NCI-H1436 treated with DMSO at 0.1 percent for 48 hours (cell line): Measurements from ENCODE around the gene QRICH2.
A peak's percentile ranks its signal among the peaks of the same experiment; 100 is the strongest.
"Not testable (repeated sequence)": the region's sequence is repeated elsewhere in the genome, so short reads cannot be mapped to it uniquely, and the experiment has no call there.

Experiments
- DNase-seq: peaks from one replicate; lab custom pipeline; 2025; lab: John Stamatoyannopoulos, UW

QRICH2 gene, protein sequence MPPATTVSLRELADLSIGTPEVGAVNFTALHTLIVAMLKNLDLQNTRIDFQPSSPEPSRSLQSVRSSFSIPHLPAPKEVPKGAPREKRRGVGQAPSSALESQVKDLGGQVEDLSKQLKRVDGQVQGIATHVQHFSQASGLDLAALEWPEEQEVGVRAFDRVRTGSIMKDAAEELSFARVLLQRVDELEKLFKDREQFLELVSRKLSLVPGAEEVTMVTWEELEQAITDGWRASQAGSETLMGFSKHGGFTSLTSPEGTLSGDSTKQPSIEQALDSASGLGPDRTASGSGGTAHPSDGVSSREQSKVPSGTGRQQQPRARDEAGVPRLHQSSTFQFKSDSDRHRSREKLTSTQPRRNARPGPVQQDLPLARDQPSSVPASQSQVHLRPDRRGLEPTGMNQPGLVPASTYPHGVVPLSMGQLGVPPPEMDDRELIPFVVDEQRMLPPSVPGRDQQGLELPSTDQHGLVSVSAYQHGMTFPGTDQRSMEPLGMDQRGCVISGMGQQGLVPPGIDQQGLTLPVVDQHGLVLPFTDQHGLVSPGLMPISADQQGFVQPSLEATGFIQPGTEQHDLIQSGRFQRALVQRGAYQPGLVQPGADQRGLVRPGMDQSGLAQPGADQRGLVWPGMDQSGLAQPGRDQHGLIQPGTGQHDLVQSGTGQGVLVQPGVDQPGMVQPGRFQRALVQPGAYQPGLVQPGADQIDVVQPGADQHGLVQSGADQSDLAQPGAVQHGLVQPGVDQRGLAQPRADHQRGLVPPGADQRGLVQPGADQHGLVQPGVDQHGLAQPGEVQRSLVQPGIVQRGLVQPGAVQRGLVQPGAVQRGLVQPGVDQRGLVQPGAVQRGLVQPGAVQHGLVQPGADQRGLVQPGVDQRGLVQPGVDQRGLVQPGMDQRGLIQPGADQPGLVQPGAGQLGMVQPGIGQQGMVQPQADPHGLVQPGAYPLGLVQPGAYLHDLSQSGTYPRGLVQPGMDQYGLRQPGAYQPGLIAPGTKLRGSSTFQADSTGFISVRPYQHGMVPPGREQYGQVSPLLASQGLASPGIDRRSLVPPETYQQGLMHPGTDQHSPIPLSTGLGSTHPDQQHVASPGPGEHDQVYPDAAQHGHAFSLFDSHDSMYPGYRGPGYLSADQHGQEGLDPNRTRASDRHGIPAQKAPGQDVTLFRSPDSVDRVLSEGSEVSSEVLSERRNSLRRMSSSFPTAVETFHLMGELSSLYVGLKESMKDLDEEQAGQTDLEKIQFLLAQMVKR (N-terminal part only)

DNA sequence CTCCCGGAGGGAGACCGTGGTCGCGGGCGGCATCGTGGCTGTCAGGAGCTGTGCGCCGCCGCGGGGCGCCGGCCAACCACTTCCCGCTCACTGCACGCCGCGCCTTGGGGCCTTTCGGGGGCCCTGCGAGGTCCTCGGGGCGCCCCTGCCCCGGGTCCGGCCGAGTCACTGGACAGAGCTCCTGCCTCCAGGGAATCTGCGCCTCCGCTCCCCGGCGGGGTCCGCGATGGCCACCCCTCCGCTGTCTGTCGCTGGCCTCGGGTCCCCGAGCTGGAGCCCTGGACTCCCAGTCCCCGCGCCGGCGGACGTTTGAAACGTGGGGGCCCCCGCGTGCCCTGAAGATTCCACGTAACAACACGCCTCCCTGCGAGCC is at the start of gene QRICH2:
QRICH2 (minus strand) TSS at position 311 of the 373 bp plus-strand sequence; CDS start at position 33, 278 bp downstream.
- DNase-seq, result no peak

DNA sequence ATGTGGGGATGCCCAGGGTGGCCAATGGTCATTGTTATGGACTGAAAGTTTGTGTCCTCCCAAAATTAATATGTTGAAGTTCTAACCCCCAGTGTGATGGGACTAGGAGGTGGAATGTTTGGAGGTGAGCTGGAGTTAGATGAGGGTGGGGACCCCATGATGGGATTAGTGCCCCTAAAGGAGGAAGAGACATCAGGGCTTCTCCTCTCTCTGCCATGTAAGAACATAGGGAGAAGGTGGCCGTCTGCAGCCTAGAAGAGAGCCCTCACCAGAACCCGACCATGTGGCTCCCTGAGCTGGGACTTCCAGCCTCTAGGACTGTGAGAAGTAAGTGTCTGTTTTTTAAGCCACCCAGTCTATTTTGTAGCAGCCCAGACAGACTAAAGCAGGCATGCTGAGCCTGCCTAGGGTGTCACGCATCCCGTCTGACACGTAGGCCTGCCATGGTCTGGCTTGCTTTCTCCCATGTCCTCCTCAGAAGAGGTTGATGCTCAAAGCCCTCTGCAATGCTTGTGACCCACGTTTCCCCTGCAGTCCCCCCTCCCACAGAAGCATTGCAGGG is 49.6 kb upstream of the QRICH2 start:
- no peak for DNase-seq

GRCh38 chr17:76356803-76357456 is 48.9 kb upstream of the QRICH2 start:
- no peak for DNase-seq

DNA sequence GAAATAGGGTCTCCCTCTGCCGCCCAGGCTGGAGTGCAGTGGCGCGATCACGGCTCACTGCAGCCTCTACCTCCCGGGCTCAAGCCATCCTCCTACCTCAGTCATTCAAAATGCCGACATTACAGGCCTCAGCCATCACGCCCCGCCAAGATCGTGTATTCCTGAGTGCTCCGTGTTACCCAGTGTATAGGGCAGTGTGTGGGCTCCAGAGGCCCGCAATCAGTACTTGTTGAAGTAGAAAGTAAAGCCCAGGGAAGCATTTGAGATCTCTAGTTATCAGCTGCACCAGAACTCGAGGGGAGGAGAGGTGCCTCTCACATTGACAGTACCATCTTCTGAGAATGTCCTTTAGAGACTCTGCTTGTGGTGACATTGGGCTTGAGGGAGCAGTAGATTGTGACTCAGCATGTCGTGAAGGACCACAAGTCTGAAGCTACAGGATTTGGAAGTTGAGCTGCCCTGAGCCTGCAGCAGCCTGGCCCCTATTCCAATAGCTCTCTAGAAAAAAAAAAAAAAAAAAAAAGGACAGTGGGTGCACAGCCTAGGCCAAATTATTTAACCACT is 46.8 kb upstream of the QRICH2 start:
- no peak for DNase-seq

GRCh38 chr17:76354317-76354729 is 46.2 kb upstream of the QRICH2 start:
- DNase-seq, result no peak

GRCh38 chr17:76353599-76354316 is 45.7 kb upstream of the QRICH2 start, which contains the start of gene PRPSAP1:
TSS of gene PRPSAP1 (minus strand) at chr17:76353916. CDS start at chr17:76353703, 213 bp downstream.
- peak; percentile 88 for DNase-seq

DNA sequence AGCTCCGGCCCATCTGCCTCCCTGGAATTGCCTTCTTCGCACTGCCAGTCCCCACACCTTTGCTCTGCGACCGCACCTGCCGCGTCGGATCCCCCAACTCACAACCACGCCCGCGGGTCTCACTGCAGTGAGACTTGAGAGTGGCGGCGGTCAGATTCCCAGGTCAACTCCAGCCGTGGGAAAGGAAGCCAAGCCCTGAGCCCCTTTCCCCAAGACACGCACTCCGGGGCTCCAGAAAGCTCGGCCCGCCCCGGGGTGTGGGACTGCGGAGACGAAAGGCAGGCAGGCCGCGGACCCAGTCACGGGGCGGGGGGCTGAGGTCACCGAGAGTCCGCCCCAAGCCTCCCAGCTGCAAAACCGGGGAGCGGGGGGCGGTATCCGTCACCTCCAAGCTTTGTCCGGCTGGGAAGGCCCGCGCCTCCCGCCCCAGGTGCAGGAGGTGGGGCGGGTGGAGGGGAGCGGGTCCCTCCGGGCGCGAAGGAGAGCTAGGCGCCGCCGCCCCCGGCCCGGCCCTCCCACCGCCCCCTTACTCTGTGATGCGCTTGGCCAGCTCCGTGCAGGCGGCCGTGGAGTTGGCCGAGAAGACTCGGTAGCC is 45.0 kb upstream of the QRICH2 start:
- no peak for DNase-seq

- no peak for DNase-seq
Measured at GRCh38 chr17:76351526-76352071, 43.5 kb upstream of the QRICH2 start.

DNA sequence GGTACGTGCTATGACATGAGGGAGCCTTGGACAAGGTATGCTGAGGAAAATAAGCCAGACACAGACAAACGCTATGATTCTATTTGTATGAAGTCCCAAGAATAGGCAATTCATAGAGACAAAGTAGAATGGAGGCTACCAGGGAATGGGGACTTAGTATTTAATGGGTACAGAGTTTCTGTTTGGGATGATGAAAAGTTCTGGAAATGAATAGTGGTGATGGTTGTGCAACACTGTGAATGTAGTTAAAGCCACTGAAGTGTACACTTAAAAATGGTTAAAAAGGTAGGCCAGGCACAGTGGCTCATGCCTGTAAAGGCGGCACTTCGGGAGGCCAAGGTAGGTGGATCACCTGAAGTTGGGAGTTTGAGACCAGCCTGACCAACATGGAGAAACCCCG is 42.4 kb upstream of the QRICH2 start:
- no peak for DNase-seq

- DNase-seq, result not testable (repeated sequence)
Measured at GRCh38 chr17:76346936-76347335, 38.9 kb upstream of the QRICH2 start.

- no peak for DNase-seq
Measured at GRCh38 chr17:76345377-76345974, 37.4 kb upstream of the QRICH2 start.

- DNase-seq, result no peak
Measured at GRCh38 chr17:76343106-76343505, 35.0 kb upstream of the QRICH2 start.

DNA sequence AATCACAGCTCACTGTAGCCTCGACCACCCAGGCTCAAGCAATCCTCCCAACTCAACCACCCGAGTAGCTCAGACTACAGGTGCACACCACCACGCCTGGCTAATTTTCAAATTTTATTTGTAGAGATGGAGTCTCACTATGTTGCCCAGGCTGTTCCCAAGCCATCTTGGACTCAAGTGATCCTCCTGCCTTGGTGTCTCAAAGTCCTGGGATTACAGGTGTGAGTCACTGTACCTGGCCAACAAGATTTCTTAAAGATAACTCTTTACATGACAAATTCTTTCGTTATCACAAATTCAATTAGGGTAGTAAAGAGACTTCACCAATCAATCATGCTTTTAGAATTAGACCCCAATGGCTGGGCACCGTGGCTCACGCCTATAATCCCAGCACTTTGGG is 33.2 kb upstream of the QRICH2 start:
- no peak for DNase-seq

GRCh38 chr17:76337413-76337777 is 29.3 kb upstream of the QRICH2 start:
- DNase-seq, result no peak

DNA sequence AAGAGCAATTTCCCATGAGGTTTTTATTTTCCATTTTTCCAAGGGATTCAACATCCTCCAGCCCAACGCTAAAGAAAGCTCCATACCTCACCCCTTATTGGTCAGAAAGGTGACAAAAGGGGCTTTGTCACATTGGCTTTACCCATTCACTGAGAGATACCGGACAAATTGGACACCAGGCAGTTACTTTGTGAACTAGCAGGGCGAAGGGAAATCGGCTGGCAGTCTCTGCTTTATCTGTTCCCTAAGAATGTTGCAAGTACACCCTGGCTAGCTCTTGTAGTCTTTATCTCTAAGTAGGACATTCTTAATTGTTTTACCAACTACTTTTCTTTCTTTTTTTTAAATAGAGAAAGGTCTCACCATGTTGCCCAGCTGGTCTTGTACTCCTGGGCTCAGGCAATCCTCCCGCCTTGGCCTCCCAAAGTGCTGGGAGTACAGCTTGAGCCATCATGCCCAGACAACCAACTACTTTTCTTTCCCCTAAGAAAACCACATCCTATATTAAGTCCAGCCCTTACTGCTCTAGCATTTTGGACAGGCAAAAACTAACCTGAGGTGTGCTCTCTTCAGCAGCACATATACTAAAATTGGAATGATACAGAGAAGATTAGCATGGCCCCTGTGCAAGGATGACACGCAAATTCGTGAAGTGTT is 28.8 kb upstream of the QRICH2 start:
- DNase-seq, result no peak

DNA sequence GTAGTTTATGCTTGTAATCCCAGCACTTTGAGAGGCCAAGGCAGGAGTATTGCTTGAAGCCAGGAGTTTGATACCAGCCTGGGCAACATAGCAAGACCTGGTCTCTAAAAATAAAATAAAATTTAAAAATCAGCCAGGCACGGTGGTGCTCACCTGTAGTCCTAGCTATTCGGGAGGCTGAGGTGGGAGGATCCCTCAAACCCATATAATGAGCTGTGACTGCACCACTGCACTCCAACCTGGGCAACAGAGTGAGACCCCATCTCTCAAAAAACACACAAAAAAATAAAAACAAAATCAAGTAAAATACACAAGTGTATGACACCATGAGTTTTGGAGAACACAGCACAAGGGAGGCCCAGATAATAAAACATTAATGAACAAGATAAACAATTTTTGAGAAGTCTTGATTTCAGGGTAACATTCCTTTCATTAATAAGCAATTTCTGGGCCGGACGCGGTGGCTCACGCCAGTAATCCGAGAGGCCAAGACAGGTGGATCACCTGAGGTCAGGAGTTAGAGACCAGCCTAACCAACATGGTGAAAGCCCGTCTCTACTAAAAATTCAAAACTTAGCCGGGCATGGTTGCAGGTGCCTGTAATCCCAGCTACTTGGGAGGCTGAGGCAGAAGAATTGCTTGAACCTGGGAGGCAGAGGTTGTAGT is 27.8 kb upstream of the QRICH2 start:
- no peak for DNase-seq

- DNase-seq, result no peak
Measured at GRCh38 chr17:76333673-76334505, 25.8 kb upstream of the QRICH2 start.
